K562 (cell line): ENCODE measurements around the gene MACF1. TPM values are rescaled to one million over a fixed set of nuclear protein-coding genes. Genes with fewer than 3 reads are reported as not detected.

Source experiments
- CTBP1 ChIP-seq: fragments of 450-650 bp; IDR thresholded peaks from 2 replicates; pipeline ENCODE4 v1.6.1; 2016; ENCODE audit warnings: borderline replicate concordance
- CTCF ChIP-seq, 3 experiments: IDR thresholded peaks in 2 of 3; conservative IDR thresholded peaks in 1 of 3; 2 replicates each; pipeline ENCODE4 v1.5.1; 2011 to 2012; ENCODE audit warnings: low read length in 3 of 3, mild to moderate bottlenecking in 3 of 3, control low read depth in 2 of 3, improper control_type of control experiment in 1 of 3, inconsistent platforms in 1 of 3, low read depth in 1 of 3, mixed read lengths in 1 of 3, moderate library complexity in 1 of 3; ENCODE audit not compliant: insufficient read depth in 2 of 3
- FOXA3 ChIP-seq, 2 experiments: fragments of 450-650 bp in 1 of 2; sonication (generic) in 1 of 2; formaldehyde crosslinking; IDR thresholded peaks in 1 of 2; conservative IDR thresholded peaks in 1 of 2; 2 replicates each; pipeline versions ENCODE4 v1.4.0 to v1.8.0; 2020 to 2022; ENCODE audit warnings: mild to moderate bottlenecking in 2 of 2, missing genetic modification reagents in 1 of 2
- FOXK2 ChIP-seq, 2 experiments: fragments of 450-650 bp; IDR thresholded peaks in 1 of 2; conservative IDR thresholded peaks in 1 of 2; 2 replicates each; pipeline ENCODE4 v1.6.1; 2016; ENCODE audit warnings: low read depth in 2 of 2, mild to moderate bottlenecking in 1 of 2
- MCM3 ChIP-seq: fragments of 450-650 bp; IDR thresholded peaks from 2 replicates; pipeline ENCODE4 v1.6.1; 2016
- MNT ChIP-seq, 2 experiments: fragments of 450-650 bp; conservative IDR thresholded peaks; 2 replicates each; pipeline ENCODE4 v1.6.1; 2017; ENCODE audit warnings: mild to moderate bottlenecking in 2 of 2, moderate library complexity in 2 of 2
- MYC ChIP-seq, 2 experiments: fragments of 250-450 bp in 1 of 2; sonication (Bioruptor Pico) in 1 of 2; IDR thresholded peaks; 2 replicates each; pipeline versions ENCODE4 v1.5.1 to v1.6.1; 2012 to 2021; ENCODE audit warnings: low read depth in 2 of 2, borderline replicate concordance in 1 of 2, improper control_type of control experiment in 1 of 2, low read length in 1 of 2, mild to moderate bottlenecking in 1 of 2, moderate library complexity in 1 of 2
- NR2C1 ChIP-seq, 2 experiments: fragments of 450-650 bp; IDR thresholded peaks; 2 replicates each; pipeline ENCODE4 v1.6.1; 2017; ENCODE audit warnings: mild to moderate bottlenecking in 2 of 2, antibody characterized with exemption in 1 of 2, inconsistent platforms in 1 of 2, missing compliant biosample characterization in 1 of 2, missing genetic modification characterization in 1 of 2
- SMARCA4 ChIP-seq: fragments of 450-650 bp; IDR thresholded peaks from 2 replicates; pipeline ENCODE4 v1.6.1; 2016
- SMARCE1 ChIP-seq: fragments of 450-650 bp; IDR thresholded peaks from 2 replicates; pipeline ENCODE4 v1.7.1; 2016; ENCODE audit warnings: mild to moderate bottlenecking
- SRF ChIP-seq, 2 experiments: fragments of 250-450, 450-650 bp in 1 of 2; sonication (Bioruptor Pico) in 1 of 2; sonication (generic) in 1 of 2; formaldehyde crosslinking; IDR thresholded peaks; 2 replicates each; pipeline versions ENCODE4 v1.5.0 to v1.5.1; 2020 to 2022; ENCODE audit warnings: mild to moderate bottlenecking in 1 of 2, missing genetic modification reagents in 1 of 2
- ZNF175 ChIP-seq: fragments of 200-800 bp; sonication (Bioruptor generic); IDR thresholded peaks from 2 replicates; pipeline ENCODE4 v1.6.1; 2016; ENCODE audit warnings: low read depth, mild to moderate bottlenecking, missing genetic modification characterization, missing compliant biosample characterization
- polyA plus RNA-seq, 8 experiments: library from polyadenylated mRNA; depleted of rRNA in 4 of 8; stranded (reverse) in 5 of 8; unstranded in 3 of 8; fragments of >200 nt; fragmentation: Nextera tagmentation in 2 of 8; fragmentation: Illumina TruSeq in 1 of 8; extraction: Ambion mirVana in 2 of 8; extraction: Trizol in 1 of 8; gene quantifications; 2 replicates each; pipeline versions ENCODE4 v1.2.1 to v1.2.3, GENCODE V29; 2011 to 2014; ENCODE audit warnings: inconsistent platforms in 1 of 8, missing spikeins in 1 of 8
- total RNA-seq, 7 experiments: library from RNA; depleted of rRNA in 6 of 7; stranded (reverse); fragments of >200 nt in 6 of 7; fragmentation: Illumina TruSeq in 2 of 7; extraction: Trizol in 2 of 7; gene quantifications; 2 replicates each; pipeline versions ENCODE4 v1.2.1 to v1.2.3, GENCODE V29; 2011 to 2021; ENCODE audit warnings: low replicate concordance in 1 of 7
- TF ChIP-seq, protein P1 (sequence below), 2 experiments: fragments of 450-650 bp; formaldehyde crosslinking in 1 of 2; IDR thresholded peaks; 2 replicates each; pipeline versions ENCODE4 v1.4.0 to v1.6.1; 2014 to 2020; ENCODE audit warnings: mild to moderate bottlenecking in 2 of 2, borderline replicate concordance in 1 of 2, low read depth in 1 of 2

Gene MACF1
- total and polyA plus RNA-seq, 9 of the 15 experiments (the other 6 are each of a cell fraction or from before 2014, with no cell fraction given): 13.2 to 232 (median 112) TPM

GRCh38 chr1:39183503-39184353 is 20.8 kb upstream of the MACF1 start (continued):
- TF ChIP-seq ZNF175 (CRISPR knock-in tag) (0 out of 2 replicates have a peak, but pooled peaks have one; percentile 7), SMARCA4 (peak; percentile 73), FOXA3 (CRISPR knock-in tag; conservative IDR thresholded peaks at IDR 0.05 in 1 of 2, IDR thresholded peaks at IDR 0.05 in 1 of 2) (0 out of 4 replicates have a peak, but pooled peaks of 1 of the 2 experiments have one; percentile 33), FOXK2 (conservative IDR thresholded peaks at IDR 0.05 in 1 of 2, IDR thresholded peaks at IDR 0.05 in 1 of 2; ENCODE audit: low read depth in 2 of 2) (no peak), CTBP1 (peak; percentile 70), MYC (IDR thresholded peaks at IDR 0.05; ENCODE audit: low read depth, low read length) (peak; percentile 65), MYC (CRISPR knock-in tag; IDR thresholded peaks at IDR 0.05; ENCODE audit: borderline replicate concordance, low read depth) (no peak), MNT (conservative IDR thresholded peaks at IDR 0.05) (peak in 1 of 2 experiments; percentile 42; a peak in 3 of 4 replicates), MCM3 (no peak), CTCF (IDR thresholded peaks at IDR 0.05 in 2 of 3, conservative IDR thresholded peaks at IDR 0.05 in 1 of 3; ENCODE audit: insufficient read depth in 2 of 3, low read depth in 1 of 3, low read length in 3 of 3) (peak; percentile 69 to 79 (median 73)), SRF (CRISPR knock-in tag; IDR thresholded peaks at IDR 0.05) (0 out of 4 replicates have a peak, but pooled peaks of 1 of the 2 experiments have one; percentile 39), SMARCE1 (peak; percentile 69), NR2C1 (IDR thresholded peaks at IDR 0.05) (no peak), NR2C1 (tag; IDR thresholded peaks at IDR 0.05) (0 out of 2 replicates have a peak, but pooled peaks have one; percentile 9)
- TF ChIP-seq, protein P1, sequence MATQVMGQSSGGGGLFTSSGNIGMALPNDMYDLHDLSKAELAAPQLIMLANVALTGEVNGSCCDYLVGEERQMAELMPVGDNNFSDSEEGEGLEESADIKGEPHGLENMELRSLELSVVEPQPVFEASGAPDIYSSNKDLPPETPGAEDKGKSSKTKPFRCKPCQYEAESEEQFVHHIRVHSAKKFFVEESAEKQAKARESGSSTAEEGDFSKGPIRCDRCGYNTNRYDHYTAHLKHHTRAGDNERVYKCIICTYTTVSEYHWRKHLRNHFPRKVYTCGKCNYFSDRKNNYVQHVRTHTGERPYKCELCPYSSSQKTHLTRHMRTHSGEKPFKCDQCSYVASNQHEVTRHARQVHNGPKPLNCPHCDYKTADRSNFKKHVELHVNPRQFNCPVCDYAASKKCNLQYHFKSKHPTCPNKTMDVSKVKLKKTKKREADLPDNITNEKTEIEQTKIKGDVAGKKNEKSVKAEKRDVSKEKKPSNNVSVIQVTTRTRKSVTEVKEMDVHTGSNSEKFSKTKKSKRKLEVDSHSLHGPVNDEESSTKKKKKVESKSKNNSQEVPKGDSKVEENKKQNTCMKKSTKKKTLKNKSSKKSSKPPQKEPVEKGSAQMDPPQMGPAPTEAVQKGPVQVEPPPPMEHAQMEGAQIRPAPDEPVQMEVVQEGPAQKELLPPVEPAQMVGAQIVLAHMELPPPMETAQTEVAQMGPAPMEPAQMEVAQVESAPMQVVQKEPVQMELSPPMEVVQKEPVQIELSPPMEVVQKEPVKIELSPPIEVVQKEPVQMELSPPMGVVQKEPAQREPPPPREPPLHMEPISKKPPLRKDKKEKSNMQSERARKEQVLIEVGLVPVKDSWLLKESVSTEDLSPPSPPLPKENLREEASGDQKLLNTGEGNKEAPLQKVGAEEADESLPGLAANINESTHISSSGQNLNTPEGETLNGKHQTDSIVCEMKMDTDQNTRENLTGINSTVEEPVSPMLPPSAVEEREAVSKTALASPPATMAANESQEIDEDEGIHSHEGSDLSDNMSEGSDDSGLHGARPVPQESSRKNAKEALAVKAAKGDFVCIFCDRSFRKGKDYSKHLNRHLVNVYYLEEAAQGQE (IDR thresholded peaks at IDR 0.05; ENCODE audit: borderline replicate concordance): peak; percentile 62
- TF ChIP-seq, protein P1 (CRISPR knock-in tag; IDR thresholded peaks at IDR 0.05; ENCODE audit: low read depth): no peak
